Measurements from ENCODE around the gene CFD.

Gene CFD

DNA sequence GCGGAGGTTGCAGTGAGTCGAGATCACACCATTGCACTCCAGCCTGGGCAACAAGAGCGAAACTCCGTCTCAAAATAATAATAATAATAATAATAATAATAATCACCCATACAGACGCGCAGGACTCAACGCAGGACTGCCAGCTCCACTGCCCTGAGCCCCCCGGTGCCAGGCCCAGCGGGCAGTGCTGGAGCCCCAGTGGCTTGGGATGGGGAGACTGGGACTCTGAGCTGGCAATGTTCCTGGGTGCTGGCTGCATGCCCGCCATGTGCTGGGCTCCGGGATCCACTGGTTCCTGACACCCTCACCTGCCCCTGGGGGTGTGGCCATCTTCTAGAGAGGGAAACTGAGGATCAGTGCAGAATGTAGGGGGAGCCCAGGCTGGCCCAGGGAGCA, 32.2 kb upstream of the CFD start:
- TF ChIP-seq, protein P1, sequence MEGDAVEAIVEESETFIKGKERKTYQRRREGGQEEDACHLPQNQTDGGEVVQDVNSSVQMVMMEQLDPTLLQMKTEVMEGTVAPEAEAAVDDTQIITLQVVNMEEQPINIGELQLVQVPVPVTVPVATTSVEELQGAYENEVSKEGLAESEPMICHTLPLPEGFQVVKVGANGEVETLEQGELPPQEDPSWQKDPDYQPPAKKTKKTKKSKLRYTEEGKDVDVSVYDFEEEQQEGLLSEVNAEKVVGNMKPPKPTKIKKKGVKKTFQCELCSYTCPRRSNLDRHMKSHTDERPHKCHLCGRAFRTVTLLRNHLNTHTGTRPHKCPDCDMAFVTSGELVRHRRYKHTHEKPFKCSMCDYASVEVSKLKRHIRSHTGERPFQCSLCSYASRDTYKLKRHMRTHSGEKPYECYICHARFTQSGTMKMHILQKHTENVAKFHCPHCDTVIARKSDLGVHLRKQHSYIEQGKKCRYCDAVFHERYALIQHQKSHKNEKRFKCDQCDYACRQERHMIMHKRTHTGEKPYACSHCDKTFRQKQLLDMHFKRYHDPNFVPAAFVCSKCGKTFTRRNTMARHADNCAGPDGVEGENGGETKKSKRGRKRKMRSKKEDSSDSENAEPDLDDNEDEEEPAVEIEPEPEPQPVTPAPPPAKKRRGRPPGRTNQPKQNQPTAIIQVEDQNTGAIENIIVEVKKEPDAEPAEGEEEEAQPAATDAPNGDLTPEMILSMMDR (IDR thresholded peaks at IDR 0.05; ENCODE audit: control insufficient read depth, insufficient read depth, low read depth, low read length, missing control alignments), result no peak
- no peak overlapping the region for H3K4me3 ChIP-seq (ENCODE audit: control insufficient read depth, low read depth, low read length)
- no peak for DNase-seq (ENCODE audit: low read depth)

DNA sequence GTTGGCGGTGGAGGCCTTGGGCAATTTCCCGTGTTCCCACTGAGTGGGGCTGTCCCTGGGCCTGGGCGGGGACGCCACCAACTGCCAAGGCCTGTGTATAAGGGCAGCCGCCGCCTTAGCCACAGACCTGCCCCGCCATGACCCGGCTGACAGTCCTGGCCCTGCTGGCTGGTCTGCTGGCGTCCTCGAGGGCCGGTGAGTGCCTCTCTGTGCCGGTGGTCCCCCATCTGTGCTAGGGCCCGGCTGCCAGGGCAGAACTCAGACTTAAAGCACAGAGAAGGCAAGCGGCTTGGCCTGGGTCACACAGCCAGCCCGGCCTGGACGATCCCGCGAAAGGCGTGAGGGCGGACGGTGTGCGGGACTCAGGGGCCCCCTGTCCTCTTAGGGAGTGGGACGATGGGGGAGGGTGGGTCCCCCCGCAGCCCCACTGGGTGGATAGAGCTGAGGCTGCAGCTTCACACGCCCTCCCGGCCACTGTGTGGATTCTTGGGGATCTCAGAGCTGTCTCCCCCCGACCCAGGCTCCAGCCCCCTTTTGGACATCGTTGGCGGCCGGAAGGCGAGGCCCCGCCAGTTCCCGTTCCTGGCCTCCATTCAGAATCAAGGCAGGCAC, 31.6 kb upstream of the CFD start, which contains the start of gene AZU1:
Gene AZU1, plus strand, starts transcription at position 128 of the 612 bp plus-strand sequence. Its CDS starts 10 bp downstream, at position 138.
- TF ChIP-seq, protein P1 (IDR thresholded peaks at IDR 0.05; ENCODE audit: control insufficient read depth, insufficient read depth, low read depth, low read length, missing control alignments), result no peak
- H3K4me3 ChIP-seq (ENCODE audit: control insufficient read depth, low read depth, low read length), result no peak within 1 kb of the TSS
- no peak for DNase-seq (ENCODE audit: low read depth)

DNA sequence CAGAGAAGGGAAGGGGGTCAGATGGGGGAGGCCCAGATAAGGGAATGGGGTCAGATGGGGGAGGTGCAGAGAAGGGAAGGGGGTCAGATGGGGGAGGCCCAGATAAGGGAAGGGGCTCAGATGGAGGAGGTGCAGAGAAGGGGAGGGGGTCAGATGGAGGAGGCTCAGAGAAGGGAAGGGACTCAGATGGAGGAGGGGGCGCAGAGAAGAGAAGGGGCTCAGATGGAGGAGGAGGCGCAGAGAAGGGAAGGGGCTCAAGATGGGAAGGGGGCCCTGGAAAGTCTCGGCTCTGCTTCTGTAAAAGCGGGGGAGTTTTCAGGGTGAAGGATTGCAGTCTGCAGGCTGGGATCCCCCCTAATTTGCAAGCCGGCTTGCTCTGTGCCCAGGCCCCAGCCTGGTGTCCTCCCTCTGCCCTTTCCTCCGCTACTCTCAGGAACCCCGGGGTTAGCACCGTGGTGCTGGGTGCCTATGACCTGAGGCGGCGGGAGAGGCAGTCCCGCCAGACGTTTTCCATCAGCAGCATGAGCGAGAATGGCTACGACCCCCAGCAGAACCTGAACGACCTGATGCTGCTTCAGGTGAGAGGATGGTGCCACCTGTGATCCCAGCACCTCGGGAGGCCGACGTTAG, 30.2 kb upstream of the CFD start:
- no peak for DNase-seq (ENCODE audit: low read depth)
- TF ChIP-seq, protein P1 (IDR thresholded peaks at IDR 0.05; ENCODE audit: control insufficient read depth, insufficient read depth, low read depth, low read length, missing control alignments), result no peak

DNA sequence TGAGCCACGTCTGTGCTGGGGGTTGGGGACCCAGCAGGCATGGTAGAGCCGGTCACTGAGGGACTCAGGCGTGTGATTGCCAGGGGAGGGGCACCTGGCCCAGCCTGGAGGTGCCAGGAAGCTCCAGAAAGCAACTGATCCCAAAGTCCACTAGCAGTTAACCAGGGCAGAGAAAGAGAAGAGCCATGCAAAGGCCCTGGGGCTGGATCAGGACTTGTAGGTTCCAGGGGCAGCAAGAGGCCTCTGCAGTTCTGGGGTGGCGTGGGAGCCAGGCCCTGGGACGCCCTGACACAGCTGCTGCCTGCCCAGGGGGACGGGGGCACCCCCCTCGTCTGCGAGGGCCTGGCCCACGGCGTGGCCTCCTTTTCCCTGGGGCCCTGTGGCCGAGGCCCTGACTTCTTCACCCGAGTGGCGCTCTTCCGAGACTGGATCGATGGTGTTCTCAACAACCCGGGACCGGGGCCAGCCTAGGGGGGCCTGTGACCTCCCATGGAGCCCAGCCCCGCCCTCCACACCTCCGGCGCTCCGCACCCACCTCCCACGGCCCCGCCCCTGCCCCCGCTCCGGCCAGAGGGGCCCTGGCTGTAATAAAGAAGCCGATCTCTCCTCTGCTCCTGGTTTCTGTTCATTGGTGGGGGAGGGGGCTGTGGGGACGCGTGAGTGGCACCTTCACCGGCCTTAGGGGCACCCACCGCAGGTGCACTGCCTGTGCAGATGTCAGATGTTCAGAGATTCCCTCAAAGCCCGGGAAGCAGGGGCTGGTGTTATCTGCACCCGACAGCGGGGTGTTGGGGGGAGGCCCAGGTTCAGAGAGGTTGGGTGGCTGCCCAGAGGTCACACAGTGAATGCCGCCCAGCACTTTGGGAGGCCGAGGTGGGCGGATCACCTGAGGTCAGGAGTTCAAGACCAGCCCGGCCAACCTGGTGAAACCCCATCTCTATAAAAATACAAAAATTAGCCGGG, 27.8 kb upstream of the CFD start:
- H3K4me3 ChIP-seq (ENCODE audit: control insufficient read depth, low read depth, low read length), result no peak overlapping the region

More for the DNA sequence above, 30.2 kb upstream of the CFD start:
- H3K4me3 ChIP-seq (ENCODE audit: control insufficient read depth, low read depth, low read length), result no peak overlapping the region

DNA sequence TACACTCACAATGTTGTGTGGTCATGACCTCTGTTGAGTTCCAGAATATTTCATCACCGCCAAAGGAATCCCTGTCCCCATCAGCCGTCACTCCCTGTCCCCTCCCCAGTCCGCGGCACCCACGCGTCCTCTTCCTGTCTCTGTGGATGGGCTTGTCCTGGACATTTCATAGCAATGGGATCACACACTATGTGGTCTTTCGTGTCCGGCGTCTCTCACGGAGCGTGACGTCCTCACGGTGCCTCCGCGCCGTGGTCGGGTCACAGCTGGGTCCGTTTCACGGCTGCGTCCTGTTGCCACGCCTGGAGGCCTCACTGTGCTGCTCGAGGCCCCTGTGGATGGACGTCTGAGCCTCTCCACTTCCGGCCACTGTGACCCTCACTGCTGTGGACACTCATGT, 25.2 kb upstream of the CFD start:
- H3K4me3 ChIP-seq (ENCODE audit: control insufficient read depth, low read depth, low read length), result no peak overlapping the region
- TF ChIP-seq, protein P1 (IDR thresholded peaks at IDR 0.05; ENCODE audit: control insufficient read depth, insufficient read depth, low read depth, low read length, missing control alignments), result no peak
- DNase-seq (ENCODE audit: low read depth), result no peak

More for the DNA sequence above, 27.8 kb upstream of the CFD start:
- TF ChIP-seq, protein P1 (IDR thresholded peaks at IDR 0.05; ENCODE audit: control insufficient read depth, insufficient read depth, low read depth, low read length, missing control alignments), result no peak
- no peak for DNase-seq (ENCODE audit: low read depth)

DNA sequence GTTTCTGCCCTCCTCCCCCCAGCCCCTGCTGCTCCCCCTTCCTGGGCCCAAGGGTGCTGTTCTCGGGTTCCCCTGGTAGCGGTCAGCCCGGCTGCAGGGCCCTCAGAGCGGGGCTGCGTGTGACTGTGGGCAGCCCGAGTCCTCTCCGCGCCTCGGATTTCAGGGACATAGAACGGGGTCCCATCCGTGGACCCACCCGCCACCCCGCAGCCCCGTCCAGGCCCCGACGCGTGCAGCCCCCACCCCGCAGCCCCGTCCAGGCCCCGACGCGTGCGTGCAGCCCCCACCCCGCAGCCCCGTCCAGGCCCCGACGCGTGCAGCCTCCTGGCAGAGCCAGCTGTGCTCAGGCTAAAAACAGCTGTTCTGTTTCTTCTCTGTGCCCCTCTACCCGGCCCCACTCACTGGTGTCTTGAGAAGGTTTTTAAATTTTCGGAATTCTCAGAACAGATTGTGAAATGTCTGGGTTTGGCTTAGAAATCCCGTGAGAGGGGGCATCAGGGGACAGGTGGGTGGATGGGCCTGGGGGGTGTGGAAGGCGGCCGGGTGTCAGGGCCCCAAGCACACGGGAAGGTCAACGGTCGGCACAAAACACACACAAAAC, 24.2 kb upstream of the CFD start:
- no peak overlapping the region for H3K4me3 ChIP-seq (ENCODE audit: control insufficient read depth, low read depth, low read length)
- no peak for DNase-seq (ENCODE audit: low read depth)
- TF ChIP-seq, protein P1 (IDR thresholded peaks at IDR 0.05; ENCODE audit: control insufficient read depth, insufficient read depth, low read depth, low read length, missing control alignments), result no peak

All from AG09309 (cell line).